MM.1S (cell line): ENCODE results near the gene LNPEP.

Experiments
- CTCF ChIP-seq: fragments of 300-600 bp; sonication (generic); IDR thresholded peaks from 2 replicates; pipeline ENCODE4 v1.5.1; 2016; ENCODE audit warnings: antibody characterized with exemption, low read length, mixed read lengths
- EZH2 ChIP-seq: fragments of 300-600 bp; sonication (generic); optimal IDR thresholded peaks from 2 replicates; pipeline ENCODE3; 2017; ENCODE audit warnings: low read depth, mild to moderate bottlenecking, antibody characterized with exemption, low read length, mixed read lengths
- EZH2phosphoT487 ChIP-seq: fragments of 300-600 bp; sonication (generic); IDR thresholded peaks from 2 replicates; pipeline ENCODE4 v1.6.1; 2018; ENCODE audit warnings: antibody characterized with exemption, low read length

- no peak for TF ChIP-seq CTCF
- no peak for TF ChIP-seq EZH2phosphoT487
- no peak for TF ChIP-seq EZH2
These were observed 30.0 kb upstream of the LNPEP start for GRCh38 chr5:96905864-96906263.
